ENCODE measurements around the gene ZNF18. TPM values are rescaled to one million over a fixed set of nuclear protein-coding genes. Genes with fewer than 3 reads are reported as not detected.

The ZNF18 gene
- total and polyA plus RNA-seq, 2 donors (not counting 1 experiment from before 2014, with no cell fraction given): 7.7 to 16.8 TPM

- no peaks in the 10 kb centered on the region for H3K9me3 ChIP-seq (ENCODE audit: control insufficient read depth, insufficient read depth, low read depth, low read length)
- H4K20me1 ChIP-seq (ENCODE audit: control insufficient read depth, extremely low read depth, insufficient read depth, low read length): no peaks in the 10 kb centered on the region
- no peaks in the 10 kb centered on the region for H3K79me2 ChIP-seq (ENCODE audit: control insufficient read depth, insufficient read depth, low read length)
- DNase-seq (ENCODE audit: low read depth in 2 of 2): peak; percentile 16 to 54
- H3K27ac ChIP-seq (ENCODE audit: insufficient read depth, low read length): no peak overlapping the region
- no peak overlapping the region for H2AFZ ChIP-seq (ENCODE audit: low read length)
- no peak overlapping the region for H3K4me3 ChIP-seq (replicated peaks in 1 of 4; ENCODE audit: control extremely low read depth in 1 of 4, insufficient read depth in 1 of 4, low read depth in 3 of 4, low read length in 4 of 4)
- H3K4me2 ChIP-seq (ENCODE audit: extremely low read depth, insufficient read depth, low read length): no peak overlapping the region
- H3K4me1 ChIP-seq (ENCODE audit: control insufficient read depth, extremely low read depth, insufficient read depth, low read length): no peaks in the 10 kb centered on the region
- no peak overlapping the region for H3K9ac ChIP-seq (ENCODE audit: insufficient read depth, low read length)
- no peaks in the 10 kb centered on the region for H3K36me3 ChIP-seq (ENCODE audit: control insufficient read depth, insufficient read depth, low read length)
- TF ChIP-seq EZH2 (IDR thresholded peaks at IDR 0.05; ENCODE audit: low read length, missing control alignments) (no peak), CTCF (conservative IDR thresholded peaks at IDR 0.05 in 1 of 2, IDR thresholded peaks at IDR 0.05 in 1 of 2; ENCODE audit: low read depth in 1 of 2, low read length in 2 of 2) (peak; percentile 70 to 86)
- no peaks in the 10 kb centered on the region for H3K27me3 ChIP-seq (ENCODE audit: control insufficient read depth, insufficient read depth, low read length)
Observed at GRCh38 chr17:11935734-11936406, 61.4 kb downstream of the ZNF18 start.

- TF ChIP-seq EZH2 (IDR thresholded peaks at IDR 0.05; ENCODE audit: low read length, missing control alignments) (no peak), CTCF (conservative IDR thresholded peaks at IDR 0.05 in 1 of 2, IDR thresholded peaks at IDR 0.05 in 1 of 2; ENCODE audit: low read depth in 1 of 2, low read length in 2 of 2) (no peak)
- Histone ChIP-seq H3K9me3 (ENCODE audit: control insufficient read depth, insufficient read depth, low read depth, low read length) (no peaks in the 10 kb centered on the region), H4K20me1 (ENCODE audit: control insufficient read depth, extremely low read depth, insufficient read depth, low read length) (no peaks in the 10 kb centered on the region), H3K4me2 (ENCODE audit: extremely low read depth, insufficient read depth, low read length) (no peak overlapping the region), H2AFZ (ENCODE audit: low read length) (no peak overlapping the region), H3K4me1 (ENCODE audit: control insufficient read depth, extremely low read depth, insufficient read depth, low read length) (no peaks in the 10 kb centered on the region), H3K9ac (ENCODE audit: insufficient read depth, low read length) (no peak overlapping the region), H3K27ac (ENCODE audit: insufficient read depth, low read length) (no peak overlapping the region), H3K27me3 (ENCODE audit: control insufficient read depth, insufficient read depth, low read length) (no peaks in the 10 kb centered on the region), H3K36me3 (ENCODE audit: control insufficient read depth, insufficient read depth, low read length) (no peaks in the 10 kb centered on the region), H3K4me3 (replicated peaks in 1 of 4; ENCODE audit: control extremely low read depth in 1 of 4, insufficient read depth in 1 of 4, low read depth in 3 of 4, low read length in 4 of 4) (no peak overlapping the region), H3K79me2 (ENCODE audit: control insufficient read depth, insufficient read depth, low read length) (no peaks in the 10 kb centered on the region)
- no peak for DNase-seq (ENCODE audit: low read depth in 2 of 2)
Observed at GRCh38 chr17:11932337-11932898, 64.9 kb downstream of the ZNF18 start.

GRCh38 chr17:11928436-11928835 lies 68.8 kb downstream of the ZNF18 start:
- Histone ChIP-seq H2AFZ (ENCODE audit: low read length) (no peak overlapping the region), H3K4me3 (replicated peaks in 1 of 4; ENCODE audit: control extremely low read depth in 1 of 4, insufficient read depth in 1 of 4, low read depth in 3 of 4, low read length in 4 of 4) (no peak overlapping the region), H3K27me3 (ENCODE audit: control insufficient read depth, insufficient read depth, low read length) (no peaks in the 10 kb centered on the region), H4K20me1 (ENCODE audit: control insufficient read depth, extremely low read depth, insufficient read depth, low read length) (no peaks in the 10 kb centered on the region), H3K27ac (ENCODE audit: insufficient read depth, low read length) (no peak overlapping the region), H3K9ac (ENCODE audit: insufficient read depth, low read length) (no peak overlapping the region), H3K4me2 (ENCODE audit: extremely low read depth, insufficient read depth, low read length) (no peak overlapping the region), H3K9me3 (ENCODE audit: control insufficient read depth, insufficient read depth, low read depth, low read length) (no peaks in the 10 kb centered on the region), H3K36me3 (ENCODE audit: control insufficient read depth, insufficient read depth, low read length) (no peaks in the 10 kb centered on the region), H3K4me1 (ENCODE audit: control insufficient read depth, extremely low read depth, insufficient read depth, low read length) (no peaks in the 10 kb centered on the region), H3K79me2 (ENCODE audit: control insufficient read depth, insufficient read depth, low read length) (no peaks in the 10 kb centered on the region)
- TF ChIP-seq EZH2 (IDR thresholded peaks at IDR 0.05; ENCODE audit: low read length, missing control alignments) (no peak), CTCF (conservative IDR thresholded peaks at IDR 0.05 in 1 of 2, IDR thresholded peaks at IDR 0.05 in 1 of 2; ENCODE audit: low read depth in 1 of 2, low read length in 2 of 2) (no peak)
- DNase-seq (ENCODE audit: low read depth in 2 of 2): no peak

Other genes with a start within 250 kb of the ZNF18 start
- gene MAP2K4, start 23.4 kb upstream of the ZNF18 start, total RNA-seq: 23.6 and 25.4 TPM in 2 replicates
- 23.5 and 23.9 TPM in 2 replicates for gene MAP2K4, start 23.4 kb upstream of the ZNF18 start, polyA plus RNA-seq